ENCODE results near the gene LEMD2.
"Not testable (repeated sequence)": the region's sequence is repeated elsewhere in the genome, so short reads cannot be mapped to it uniquely, and the experiment has no call there.

The LEMD2 gene

DNA sequence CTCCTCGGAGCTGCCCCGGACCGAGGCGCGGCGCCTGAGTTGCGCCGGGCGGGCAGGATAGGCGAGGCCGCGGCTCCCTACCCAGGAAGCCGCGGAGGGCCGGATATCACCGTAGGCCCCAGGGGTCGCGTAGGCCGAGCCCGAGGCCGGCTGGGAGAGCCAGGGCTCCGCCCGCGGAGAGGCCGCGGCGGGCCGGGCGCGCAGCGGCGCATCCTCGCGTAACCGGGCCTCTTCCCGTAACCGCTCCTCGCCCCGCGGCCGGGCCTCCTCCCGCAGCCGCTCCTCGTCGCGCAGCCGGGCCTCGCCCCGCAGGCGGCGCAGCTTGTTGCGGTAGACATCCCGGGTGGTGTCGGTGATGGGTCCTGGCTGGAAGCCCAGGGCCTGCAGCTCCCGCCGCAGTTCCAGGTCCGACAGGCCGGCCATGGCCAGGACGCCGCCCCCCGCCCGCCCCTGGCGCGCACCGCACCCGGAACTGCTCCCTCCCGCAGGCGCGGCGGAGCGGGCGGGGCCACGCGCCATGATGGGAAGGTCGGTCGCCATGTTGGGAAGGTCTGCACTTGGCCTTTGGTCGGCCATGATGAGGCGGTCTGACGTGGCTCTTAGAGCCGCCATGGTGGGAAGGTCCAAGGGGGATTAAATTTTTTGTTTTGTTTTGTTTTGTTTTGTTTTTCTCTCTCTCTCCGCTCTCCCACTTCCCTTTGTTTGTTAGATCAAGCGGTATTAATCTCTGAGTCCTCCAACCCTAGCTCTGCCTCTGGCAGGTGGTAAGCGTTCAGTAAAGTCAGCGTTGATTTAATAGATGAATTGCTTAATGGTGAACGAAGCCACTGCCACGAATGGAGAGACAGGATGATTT is at the start of gene LEMD2:
Gene LEMD2, minus strand, starts transcription at position 437 of the 856 bp plus-strand sequence. Its CDS starts 14 bp downstream, at position 423.
- peak; percentile 95 for DNase-seq

DNA sequence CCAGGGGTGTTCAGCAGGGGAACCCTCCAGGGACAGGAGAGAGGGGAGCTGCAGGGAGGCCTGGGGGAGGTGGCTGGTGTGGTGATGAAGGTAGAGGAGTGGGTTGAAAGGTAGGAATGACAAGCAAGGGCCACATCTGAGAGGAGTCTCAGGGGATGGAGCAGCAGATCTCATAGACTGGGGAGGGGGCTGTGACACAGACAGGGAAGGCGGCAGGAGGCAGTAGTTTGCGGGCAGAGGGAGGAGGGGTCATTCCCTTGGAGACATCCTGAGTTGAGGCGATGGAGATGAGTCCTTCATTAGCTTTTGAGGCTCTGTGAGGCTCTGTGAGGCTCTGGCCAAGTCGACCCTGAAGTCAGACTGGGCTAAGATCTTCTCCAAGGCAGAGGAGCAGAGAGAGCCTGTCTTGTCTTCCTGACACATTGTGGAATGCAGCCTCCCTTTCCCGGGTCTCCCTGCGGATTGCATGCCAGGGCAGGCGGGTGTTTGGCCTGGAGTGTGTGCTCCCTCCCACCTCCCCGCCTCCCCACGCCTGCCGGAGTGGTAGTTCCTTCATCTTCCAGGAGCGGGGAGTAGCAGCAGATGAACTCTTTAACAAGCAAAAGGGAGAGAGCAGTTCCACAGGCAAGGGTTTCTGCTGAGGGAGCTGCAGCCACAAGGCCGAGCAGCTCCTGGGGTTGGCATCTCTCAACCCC is 49.2 kb upstream of the LEMD2 start:
- peak; percentile 94 for DNase-seq

DNA sequence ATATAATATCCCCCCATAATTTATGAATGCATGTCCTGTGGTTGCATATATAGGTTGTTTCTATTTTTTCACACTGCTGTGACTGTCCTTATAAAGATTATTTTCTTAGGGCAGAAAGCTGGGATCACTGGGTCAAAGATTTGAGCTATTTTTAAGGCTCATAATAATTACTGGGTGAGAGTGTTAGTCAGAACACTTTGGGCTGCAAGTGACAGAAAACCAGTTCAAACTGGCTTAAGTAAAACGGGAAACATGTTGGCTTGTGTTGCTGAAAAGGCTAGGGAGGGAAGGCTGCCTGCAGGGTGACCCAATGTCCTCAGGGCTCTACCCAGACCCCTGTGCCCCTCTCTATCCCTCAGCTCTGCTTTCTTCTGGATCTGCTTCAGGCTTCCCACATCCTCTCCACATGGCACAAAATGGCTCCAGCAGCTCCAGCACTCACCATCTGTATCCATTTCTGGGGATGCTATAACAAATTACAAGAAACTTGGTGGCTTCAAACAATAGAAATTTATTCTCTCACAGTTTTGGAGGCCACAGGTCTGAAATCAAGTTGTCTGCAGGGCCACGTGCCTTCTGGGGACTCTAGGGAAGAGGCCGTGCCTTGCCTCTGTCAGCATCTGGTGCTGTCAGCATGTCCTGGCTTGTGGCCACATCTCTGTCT is 48.0 kb upstream of the LEMD2 start:
- DNase-seq: no peak

DNA sequence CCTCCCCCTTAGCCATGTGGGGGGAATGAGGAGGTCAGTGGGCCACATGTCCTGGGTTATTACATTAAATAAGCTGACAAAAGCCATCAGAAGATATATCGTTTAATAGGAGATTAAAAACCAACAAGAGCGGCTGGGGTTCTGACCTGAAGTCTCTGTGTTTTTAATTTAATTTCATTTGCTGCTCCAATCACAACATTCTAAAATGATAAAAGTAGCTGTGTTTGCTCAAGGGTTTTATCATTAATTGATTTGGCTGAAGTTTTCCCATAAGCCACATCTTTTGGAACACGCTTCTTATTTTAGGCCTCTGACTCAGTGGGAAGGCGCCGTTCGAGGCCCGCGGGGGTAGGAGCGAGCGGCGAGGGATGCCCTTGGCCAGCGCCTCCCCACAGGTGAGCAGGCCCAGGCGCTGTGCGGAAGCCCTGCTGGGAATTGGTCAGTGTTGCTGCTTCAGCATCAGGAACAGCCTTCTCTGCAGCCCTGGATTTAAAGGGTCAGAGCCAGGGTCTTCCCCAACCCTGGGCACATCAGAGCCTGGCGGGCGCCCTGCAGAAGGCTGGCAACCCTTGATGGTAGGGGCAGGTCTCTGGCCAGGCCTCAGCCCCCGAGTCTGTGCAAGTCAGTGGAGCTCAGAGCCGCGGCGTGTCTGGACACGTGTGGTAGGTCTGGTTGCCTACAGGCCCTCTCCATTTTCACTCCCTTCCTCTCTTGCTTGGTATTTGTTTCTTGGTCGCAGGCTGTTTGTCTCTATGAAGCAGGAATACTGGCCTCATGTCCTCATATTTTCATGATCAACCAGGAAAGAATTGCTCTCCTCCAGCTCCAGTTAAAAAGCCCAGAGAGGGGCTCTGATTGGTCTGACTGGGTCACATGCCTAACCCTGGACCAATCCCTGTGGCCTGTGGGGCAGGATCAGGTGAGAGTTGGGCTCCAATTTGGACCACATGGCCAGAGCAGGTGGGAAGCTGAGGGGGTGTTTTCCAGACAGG is 45.8 kb upstream of the LEMD2 start:
- DNase-seq: no peak

DNA sequence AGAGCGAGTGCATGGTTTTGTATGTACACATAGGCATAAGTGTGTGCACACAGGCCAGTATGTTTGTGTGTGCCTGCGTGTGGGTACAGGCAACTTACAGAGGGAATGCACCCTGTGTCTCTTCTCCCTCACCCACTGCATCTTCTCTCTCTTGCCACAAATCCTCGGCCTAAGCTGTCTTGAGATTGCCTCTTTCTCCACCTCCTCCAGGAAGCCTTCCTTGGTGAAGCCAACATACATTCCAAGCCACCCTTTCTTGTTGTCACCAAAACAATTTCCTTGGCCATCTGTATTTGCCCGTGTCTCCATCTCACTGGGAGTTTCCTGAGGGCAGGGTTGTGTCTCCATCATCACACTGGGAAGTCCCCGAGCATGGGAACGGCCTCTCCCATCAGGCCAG is 44.7 kb upstream of the LEMD2 start:
- no peak for DNase-seq

DNA sequence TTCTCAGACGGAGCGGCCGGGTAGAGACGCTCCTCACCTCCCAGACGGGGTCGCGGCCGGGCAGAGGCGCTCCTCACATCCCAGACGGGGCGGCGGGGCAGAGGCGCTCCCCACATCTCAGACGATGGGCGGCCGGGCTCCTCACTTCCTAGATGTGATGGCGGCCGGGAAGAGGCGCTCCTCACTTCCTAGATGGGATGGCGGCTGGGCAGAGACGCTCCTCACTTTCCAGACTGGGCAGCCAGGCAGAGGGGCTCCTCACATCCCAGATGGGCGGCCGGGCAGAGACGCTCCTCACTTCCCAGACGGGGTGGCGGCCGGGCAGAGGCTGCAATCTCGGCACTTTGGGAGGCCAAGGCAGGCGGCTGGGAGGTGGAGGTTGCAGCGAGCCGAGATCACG is 43.9 kb upstream of the LEMD2 start:
- not testable (repeated sequence) for DNase-seq

DNA sequence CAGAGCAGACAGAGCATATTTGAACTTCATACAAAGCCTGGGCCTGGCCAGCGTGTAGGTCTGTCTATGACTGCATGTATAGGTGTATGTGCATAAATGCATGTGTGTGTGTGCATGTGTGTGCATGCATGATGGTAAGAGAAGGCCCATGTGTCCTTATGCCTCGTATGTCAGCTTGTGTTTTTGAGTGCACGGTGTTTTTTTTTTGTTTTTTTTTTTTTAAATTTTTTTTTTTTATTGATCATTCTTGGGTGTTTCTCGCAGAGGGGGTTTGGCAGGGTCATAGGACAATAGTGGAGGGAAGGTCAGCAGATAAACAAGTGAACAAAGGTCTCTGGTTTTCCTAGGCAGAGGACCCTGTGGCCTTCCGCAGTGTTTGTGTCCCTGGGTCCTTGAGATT is 42.8 kb upstream of the LEMD2 start:
- not testable (repeated sequence) for DNase-seq

DNA sequence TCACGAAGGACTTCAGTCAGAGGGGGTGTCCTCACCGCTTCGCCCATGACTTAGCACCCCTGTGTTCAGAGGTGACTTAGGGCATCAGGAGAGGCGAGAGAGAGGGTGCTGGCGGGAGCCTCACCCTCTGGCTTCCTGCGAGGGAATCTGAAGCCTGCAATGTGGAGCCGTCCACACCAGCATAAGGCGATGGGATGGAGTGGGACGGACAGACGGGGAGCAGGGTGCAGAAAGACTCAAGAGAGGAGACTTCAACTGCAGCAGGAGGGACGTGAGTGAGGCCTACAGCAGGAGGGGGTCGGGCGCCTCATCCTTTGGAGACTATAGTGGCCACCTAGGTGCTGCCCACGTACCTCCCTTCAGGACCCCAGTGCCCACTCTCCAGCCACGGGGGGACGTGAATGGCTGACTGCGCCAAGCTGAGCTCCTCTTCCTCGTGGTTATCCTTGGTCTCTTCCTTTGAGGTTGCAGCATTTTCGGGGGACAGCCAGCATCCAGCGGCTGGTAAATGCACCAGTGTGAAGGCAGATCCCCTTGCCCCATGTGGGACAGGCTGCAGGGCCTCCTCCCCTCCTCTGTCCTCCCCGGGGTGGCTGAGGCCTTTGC is 41.8 kb upstream of the LEMD2 start:
- no peak for DNase-seq

DNA sequence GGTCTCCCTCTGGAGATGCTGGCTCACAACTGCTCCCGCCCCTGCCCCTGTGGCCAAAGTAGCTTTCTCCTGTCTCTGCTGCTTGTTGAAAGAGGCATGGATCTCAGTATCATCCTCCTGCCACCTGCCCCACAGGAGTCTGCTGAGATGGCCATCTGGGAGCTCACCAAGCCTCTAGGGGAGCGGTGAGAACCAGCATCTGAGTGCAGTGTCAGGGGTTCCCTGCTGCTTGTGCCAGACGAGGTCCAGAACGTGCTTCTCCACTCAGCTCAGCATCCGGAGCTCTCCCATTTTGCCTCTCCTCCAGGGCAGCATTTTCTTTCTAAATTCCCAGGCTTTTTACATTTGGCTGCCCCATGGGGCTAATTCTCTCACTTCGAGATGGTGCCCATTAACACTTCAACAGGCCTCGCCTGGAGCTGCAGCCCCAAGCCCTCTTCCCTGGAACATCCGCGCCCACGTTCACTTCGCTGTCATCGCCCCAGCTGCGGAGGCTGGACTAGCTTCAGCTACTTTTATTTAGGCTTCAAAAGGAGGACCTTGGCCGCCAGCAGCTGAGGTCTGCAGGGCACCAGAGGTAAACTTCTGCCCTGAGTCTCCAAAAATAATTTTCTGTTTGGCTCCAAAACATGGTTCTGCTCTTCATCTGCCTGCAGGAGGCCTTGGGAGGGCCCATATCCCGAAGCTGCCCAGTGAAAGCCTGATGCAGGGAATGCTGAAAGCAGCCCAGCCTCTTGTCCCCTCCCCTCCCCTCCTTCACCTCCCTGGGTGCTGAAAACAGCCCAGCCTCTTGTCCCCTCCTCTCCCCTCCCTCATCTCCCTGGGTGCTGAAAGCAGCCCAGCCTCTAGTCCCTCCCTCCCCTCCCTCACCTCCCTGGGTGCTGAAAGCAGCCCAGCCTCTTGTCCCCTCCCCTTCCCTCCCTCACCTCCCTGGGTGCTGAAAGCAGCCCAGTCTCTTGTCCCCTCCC is 40.1 kb upstream of the LEMD2 start:
- no peak for DNase-seq

DNA sequence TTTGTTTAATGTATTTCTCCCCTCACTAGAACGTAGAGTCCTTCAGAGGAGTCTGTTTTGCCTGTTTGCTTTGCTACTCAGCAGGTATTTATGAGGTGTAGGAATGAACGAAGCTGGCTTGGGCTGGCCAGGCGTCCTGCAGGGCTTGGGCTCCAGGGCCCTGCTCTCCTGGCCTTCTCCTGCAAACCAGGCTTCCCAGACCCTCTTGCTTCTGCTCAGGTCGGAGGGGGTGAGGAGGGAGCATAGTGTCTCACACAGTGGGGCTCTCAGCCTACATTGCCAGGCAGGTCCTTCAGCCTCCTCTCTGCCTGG is 39.5 kb upstream of the LEMD2 start:
- DNase-seq: no peak

DNA sequence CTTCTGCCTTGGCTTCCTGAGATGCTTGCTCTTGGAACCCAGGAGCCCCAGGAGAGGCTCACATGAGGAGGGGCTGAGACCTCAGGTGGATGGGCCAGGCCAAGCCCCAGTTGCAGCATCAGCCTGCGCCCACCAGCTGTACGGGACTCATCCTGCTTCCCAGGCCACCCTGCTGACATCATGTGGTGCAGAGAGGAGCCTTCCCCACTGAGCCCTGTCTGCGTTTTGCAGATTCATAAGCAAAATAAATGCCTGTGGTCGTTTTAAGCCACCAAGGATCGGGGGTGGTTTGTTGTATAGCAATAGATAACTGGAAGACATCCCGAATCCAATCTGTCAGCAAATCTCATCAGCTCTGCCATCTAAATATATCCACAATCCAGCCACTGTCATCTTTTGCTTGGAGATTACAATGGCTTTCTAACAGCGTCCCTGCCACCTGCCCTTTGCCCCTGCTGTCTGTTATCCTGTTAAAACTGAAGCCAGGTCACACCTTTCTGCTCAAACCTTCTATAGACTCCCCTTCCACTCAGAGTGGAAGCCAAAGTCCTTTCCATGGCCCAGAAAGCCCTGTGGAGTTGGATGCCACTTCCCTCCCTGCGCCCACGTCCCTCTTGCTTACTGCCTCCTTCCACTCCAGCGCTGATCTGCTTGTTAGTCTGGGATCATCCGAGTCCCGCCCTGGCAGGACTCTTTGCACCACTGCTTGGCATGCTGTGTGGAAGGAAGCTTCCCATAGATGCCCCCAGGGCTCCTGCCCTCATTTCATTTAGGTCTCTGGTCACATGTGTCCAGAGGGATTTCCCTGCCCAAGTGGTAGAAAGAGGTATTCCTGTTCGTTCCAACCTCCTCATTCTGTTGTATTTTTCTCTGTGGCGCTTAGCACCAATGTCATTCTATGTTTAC is 38.9 kb upstream of the LEMD2 start:
- DNase-seq: no peak

DNA sequence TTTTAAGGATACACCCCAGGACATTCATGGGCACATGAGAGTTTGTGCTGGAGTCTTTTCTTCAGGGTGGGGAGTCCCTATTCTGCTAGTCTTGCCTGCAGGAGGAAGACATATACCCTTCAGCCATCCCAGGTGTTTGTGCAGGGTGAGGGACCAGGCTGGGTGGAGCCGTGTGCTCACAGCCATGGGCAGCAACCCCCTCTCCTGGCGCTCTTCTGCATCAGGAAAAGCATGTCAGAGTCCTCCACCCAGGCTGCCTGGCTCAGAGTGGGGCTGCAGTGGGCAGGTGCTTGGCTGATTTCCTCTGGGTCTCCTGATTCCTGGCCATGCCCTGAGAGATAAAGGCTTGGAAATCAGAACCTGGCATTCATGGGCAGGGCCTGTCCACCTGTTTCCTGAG is 37.6 kb upstream of the LEMD2 start:
- no peak for DNase-seq

DNA sequence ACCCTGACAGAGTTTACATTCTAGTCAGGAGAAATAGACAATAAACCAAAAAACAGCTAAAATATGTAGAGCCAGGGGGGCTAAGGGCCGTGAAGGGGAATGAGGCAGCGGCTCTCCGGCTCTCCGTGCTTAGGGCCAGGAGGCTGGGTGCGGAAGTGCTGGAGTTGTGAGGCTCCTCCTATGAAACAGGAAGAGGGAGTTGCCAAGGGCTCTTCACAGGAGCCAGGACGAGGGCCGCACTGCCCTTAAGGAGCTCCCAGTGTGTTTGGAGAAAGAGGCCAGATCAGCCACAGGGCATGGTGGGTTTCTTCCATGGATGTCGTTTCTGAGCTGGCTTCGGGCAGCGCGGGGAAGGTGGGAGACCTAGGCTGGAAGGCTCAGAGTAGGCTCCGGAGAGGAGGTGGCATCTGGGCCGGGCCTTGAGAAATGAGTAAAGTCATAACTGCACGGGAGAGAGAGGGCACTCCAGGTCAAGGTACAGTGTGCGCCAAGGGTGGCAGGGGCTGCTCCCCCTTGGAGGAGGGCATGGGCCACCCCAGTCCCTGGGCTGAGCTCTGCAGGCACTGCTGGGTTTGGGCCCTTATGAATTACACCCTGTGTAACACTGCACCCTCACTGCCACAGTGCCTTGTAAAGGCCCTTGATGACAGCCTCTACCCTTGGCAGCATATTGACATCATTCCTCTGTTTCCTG is 35.7 kb upstream of the LEMD2 start:
- no peak for DNase-seq

DNA sequence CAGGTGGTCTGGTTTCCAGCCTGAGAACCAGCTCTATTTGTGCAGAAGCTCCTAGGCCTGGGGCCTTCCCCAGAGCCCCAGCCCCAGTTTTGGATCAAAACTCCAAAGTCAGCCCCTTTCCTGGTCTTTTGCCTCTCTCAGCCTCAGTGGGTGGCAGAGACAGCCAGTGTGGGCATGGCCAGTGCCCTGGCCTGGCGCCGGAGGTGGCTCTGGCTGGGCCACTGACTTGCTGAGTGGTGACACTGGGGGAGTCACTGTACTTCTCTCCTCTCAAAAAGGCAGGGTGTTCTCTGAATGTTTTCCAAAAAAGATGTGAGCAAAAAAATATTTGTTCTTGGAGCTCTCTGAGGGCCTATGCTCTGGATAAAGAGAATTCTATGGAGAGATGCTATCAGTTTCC is 34.9 kb upstream of the LEMD2 start:
- no peak for DNase-seq

DNA sequence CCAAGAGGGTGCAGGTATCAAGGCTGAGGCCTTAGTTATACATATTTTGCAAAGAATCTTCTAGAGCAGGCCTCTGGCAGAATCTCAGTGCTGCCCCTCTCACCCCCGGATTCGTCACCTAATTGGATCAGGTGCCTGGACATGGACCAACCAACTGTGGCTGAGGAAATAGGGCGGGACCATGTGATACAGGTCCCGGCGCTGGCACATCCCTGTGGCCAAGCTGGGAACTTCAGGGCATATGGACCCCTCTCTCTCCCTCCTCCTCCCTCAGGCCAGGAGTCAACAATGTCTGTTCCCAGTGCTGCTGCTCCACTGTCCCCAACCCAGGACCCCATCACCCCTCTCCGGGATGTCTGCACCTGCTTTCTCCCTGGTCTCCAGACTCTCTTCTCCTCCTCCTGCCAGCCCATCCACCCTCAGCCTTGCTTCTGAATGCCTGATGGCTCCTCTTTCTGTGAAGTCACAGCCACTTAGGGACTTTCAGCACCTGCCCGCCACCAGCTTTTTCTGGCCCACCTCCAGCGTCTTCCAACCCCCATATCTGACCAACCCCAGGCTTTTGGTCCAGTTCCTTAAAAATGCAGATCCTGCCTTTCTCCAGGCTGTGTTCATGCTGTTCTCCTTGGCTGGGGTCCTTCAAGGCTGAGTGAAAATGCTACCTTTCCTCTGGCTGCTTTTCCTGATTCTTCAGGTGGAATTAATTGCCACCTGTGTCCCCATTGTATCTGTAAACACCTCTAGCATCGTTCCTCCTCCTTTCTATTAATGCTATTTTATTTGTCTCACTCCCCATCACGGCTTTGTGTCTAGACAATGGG is 33.9 kb upstream of the LEMD2 start:
- peak; percentile 73 for DNase-seq

DNA sequence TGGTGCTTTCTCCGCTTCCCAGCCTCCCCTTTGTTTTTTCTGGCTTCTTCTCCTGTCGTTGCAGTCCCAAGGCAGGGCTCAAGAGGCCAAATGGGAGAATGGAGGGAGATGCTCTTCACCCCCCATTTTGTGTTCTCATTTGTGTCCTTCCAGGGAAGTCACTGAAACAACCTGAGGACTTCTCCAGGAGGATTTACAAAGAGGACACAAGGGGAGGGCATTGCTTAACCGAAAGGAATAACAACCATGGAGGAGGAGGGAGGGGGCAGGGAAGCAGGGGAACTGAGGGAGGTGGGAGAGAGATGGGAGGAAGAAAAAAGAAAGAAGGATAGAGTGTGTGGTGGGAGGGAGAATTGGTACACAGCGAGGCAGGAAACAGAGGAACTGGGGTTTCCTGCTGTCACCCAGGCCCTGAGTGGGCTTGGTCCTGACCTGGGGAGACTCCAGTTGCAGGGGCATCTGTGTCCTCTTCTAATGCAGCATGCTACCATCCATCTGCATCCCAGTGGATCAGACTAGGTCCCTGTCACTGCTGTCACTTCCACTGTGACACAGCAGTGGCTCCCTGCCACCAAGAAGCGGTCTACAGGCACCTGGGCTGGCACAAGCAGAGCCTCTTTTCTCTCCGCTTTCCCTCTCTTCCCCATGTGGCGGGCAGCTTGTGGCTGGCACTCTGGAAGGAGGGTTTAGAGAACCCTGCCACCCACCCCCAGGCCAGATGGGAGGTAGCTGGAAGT is 32.0 kb upstream of the LEMD2 start:
- DNase-seq: no peak

DNA sequence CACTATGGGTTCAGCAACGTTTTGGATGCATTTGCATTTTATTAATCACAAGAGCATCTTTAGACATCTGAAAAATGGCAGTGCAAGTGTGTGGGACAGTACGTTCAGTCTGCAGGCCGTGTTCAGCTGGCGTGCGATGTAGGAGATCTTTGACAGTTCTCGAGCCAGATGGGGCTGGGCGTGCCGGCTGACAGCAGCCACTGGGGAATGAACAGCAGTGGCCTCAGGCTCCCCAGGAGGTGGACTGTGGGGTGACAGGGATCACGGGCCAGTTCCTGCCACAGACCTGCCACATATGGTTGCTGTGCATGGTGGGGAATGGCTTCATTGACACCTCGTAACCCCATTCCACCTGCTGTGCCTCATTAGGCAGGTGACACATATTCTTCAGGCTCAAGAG is 31.3 kb upstream of the LEMD2 start:
- DNase-seq: no peak

DNA sequence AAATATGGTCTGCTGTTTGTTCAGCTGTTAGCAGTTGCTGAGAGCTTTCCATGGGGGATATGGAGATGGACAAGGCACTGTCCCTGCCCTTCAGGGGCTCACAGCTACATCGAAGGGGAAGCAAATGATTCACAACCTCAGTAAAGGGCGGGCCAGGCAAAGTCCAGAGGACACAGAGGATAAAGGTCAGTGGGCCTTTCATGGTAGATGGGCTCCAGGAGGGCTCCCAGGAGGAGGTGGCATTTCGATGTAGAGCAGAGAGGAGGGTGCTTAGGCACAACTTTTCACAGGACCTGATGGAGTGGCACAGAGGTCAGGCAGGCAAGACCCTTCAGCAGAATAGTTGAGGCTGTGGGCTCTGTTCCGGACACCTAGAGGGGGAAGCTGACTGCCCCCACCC is 30.1 kb upstream of the LEMD2 start:
- no peak for DNase-seq
